WTC11 (cell line): ENCODE results near the gene GPRC6A. TPM values are rescaled to one million over a fixed set of nuclear protein-coding genes. Genes with fewer than 3 reads are reported as not detected.

Experiments used
- ATAC-seq: fragments of 200-7000 bp; cut with Tn5 transposase; 2 replicates; pipeline ENCODE4 v1.10.0; 2021; ENCODE audit warnings: mild to moderate bottlenecking, moderate library complexity
- Bru-seq: library from RNA; stranded (reverse); fragments of 400-500 nt; gene quantifications from one replicate; lab custom pipeline; 2021; lab: Mats Ljungman, UMichigan
- CTCF ChIA-PET: fragments of 300-600 bp; sonication (Branson Sonifier 250); formaldehyde crosslinking; loops from one replicate; lab custom pipeline; 2021; ENCODE audit warnings: antibody characterized with exemption; lab: Charles Lee
- POLR2A ChIA-PET: fragments of 350-600 bp; sonication (Branson Sonifier 250); formaldehyde crosslinking; loops from one replicate; lab custom pipeline; 2021; ENCODE audit warnings: antibody characterized with exemption; lab: Charles Lee
- DNase-seq: peaks from one replicate; pipeline ENCODE4 v3.0.0; 2021; ENCODE audit warnings: low spot score
- H3K27ac Mint-ChIP-seq: 2 replicates; pipeline ENCODE4 v1.8.0; 2021; ENCODE audit warnings: mixed read lengths
- H3K27me3 Mint-ChIP-seq: 2 replicates; pipeline ENCODE4 v1.8.0; 2021; ENCODE audit warnings: low read depth, mild to moderate bottlenecking, moderate library complexity, mixed read lengths
- H3K36me3 Mint-ChIP-seq: 2 replicates; pipeline ENCODE4 v1.8.0; 2021; ENCODE audit warnings: mixed read lengths
- H3K4me1 Mint-ChIP-seq: 2 replicates; pipeline ENCODE4 v1.8.0; 2022; ENCODE audit warnings: mixed read lengths
- H3K4me3 Mint-ChIP-seq: 2 replicates; pipeline ENCODE4 v1.8.0; 2021; ENCODE audit warnings: mild to moderate bottlenecking, moderate library complexity, mixed read lengths
- H3K9me3 Mint-ChIP-seq: 2 replicates; pipeline ENCODE4 v1.8.0; 2021; ENCODE audit warnings: mixed read lengths
- ATF2 ChIP-seq: sonication (generic); formaldehyde crosslinking; IDR thresholded peaks from 2 replicates; pipeline ENCODE4 v1.8.1; 2022; ENCODE audit warnings: low read depth, missing genetic modification reagents, borderline replicate concordance
- ATF3 ChIP-seq: sonication (generic); formaldehyde crosslinking; conservative IDR thresholded peaks from 2 replicates; pipeline ENCODE4 v1.8.1; 2022; ENCODE audit warnings: mild to moderate bottlenecking, missing genetic modification reagents
- CBFB ChIP-seq: sonication (generic); formaldehyde crosslinking; IDR thresholded peaks from 2 replicates; pipeline ENCODE4 v1.8.1; 2022; ENCODE audit warnings: mild to moderate bottlenecking, low read depth, missing genetic modification reagents
- CREB1 ChIP-seq: sonication (generic); formaldehyde crosslinking; IDR thresholded peaks from 2 replicates; pipeline ENCODE4 v1.8.0; 2023; ENCODE audit warnings: mild to moderate bottlenecking, missing genetic modification reagents
- CTCF ChIP-seq: fragments of 200-600 bp; IDR thresholded peaks from 2 replicates; pipeline ENCODE4 v1.8.0; 2022; ENCODE audit warnings: antibody characterized with exemption
- E2F1 ChIP-seq: sonication (generic); formaldehyde crosslinking; IDR thresholded peaks from 2 replicates; pipeline ENCODE4 v1.8.0; 2022; ENCODE audit warnings: mild to moderate bottlenecking, missing genetic modification reagents
- EMX1 ChIP-seq: fragments of 250-450 bp; sonication (Bioruptor Pico); IDR thresholded peaks from 2 replicates; pipeline ENCODE4 v1.8.0; 2021; ENCODE audit warnings: mild to moderate bottlenecking
- ERG ChIP-seq: fragments of 250-450 bp; sonication (Bioruptor Pico); IDR thresholded peaks from 2 replicates; pipeline ENCODE4 v1.8.0; 2021; ENCODE audit warnings: mild to moderate bottlenecking
- ETV6 ChIP-seq: sonication (generic); formaldehyde crosslinking; IDR thresholded peaks from 2 replicates; pipeline ENCODE4 v1.8.1; 2022; ENCODE audit warnings: mild to moderate bottlenecking, missing genetic modification reagents
- FOXP4 ChIP-seq: sonication (generic); formaldehyde crosslinking; IDR thresholded peaks from 2 replicates; pipeline ENCODE4 v1.8.0; 2022; ENCODE audit warnings: mild to moderate bottlenecking, missing genetic modification reagents
- GABPB1 ChIP-seq: sonication (generic); formaldehyde crosslinking; IDR thresholded peaks from 2 replicates; pipeline ENCODE4 v1.8.1; 2023; ENCODE audit warnings: mild to moderate bottlenecking, missing genetic modification reagents
- GRHL2 ChIP-seq: fragments of 250-450 bp; sonication (Bioruptor Pico); IDR thresholded peaks from 2 replicates; pipeline ENCODE4 v1.8.0; 2022; ENCODE audit warnings: mild to moderate bottlenecking, moderate library complexity; ENCODE audit not compliant: insufficient replicate concordance, severe bottlenecking
- HMGA2 ChIP-seq: fragments of 250-450 bp; sonication (Bioruptor Pico); IDR thresholded peaks from 2 replicates; pipeline ENCODE4 v1.4.0; 2021; ENCODE audit warnings: mild to moderate bottlenecking, moderate library complexity
- MYBL2 ChIP-seq: sonication (generic); formaldehyde crosslinking; IDR thresholded peaks from 2 replicates; pipeline ENCODE4 v1.8.1; 2023; ENCODE audit warnings: mild to moderate bottlenecking, moderate library complexity, missing genetic modification reagents
- NR1H2 ChIP-seq: sonication (generic); formaldehyde crosslinking; IDR thresholded peaks from 2 replicates; pipeline ENCODE4 v1.9.0; 2021; ENCODE audit warnings: mild to moderate bottlenecking, moderate library complexity, missing genetic modification reagents
- RELA ChIP-seq: sonication (generic); formaldehyde crosslinking; IDR thresholded peaks from 2 replicates; pipeline ENCODE4 v1.8.1; 2022; ENCODE audit warnings: missing genetic modification reagents, mild to moderate bottlenecking, borderline replicate concordance
- SP1 ChIP-seq: sonication (generic); formaldehyde crosslinking; conservative IDR thresholded peaks from 2 replicates; pipeline ENCODE4 v1.8.1; 2022; ENCODE audit warnings: missing genetic modification reagents
- STAT6 ChIP-seq: sonication (generic); formaldehyde crosslinking; conservative IDR thresholded peaks from 2 replicates; pipeline ENCODE4 v1.8.1; 2023; ENCODE audit warnings: mild to moderate bottlenecking, low read depth, missing genetic modification reagents, moderate library complexity
- TEAD1 ChIP-seq: sonication (generic); formaldehyde crosslinking; IDR thresholded peaks from 2 replicates; pipeline ENCODE4 v1.8.0; 2022; ENCODE audit warnings: mild to moderate bottlenecking, missing genetic modification reagents
- TEAD4 ChIP-seq: sonication (generic); formaldehyde crosslinking; IDR thresholded peaks from 2 replicates; pipeline ENCODE4 v1.8.0; 2022; ENCODE audit warnings: mild to moderate bottlenecking, missing genetic modification reagents
- TP53 ChIP-seq: sonication (generic); formaldehyde crosslinking; IDR thresholded peaks from 2 replicates; pipeline ENCODE4 v1.8.1; 2023; ENCODE audit warnings: mild to moderate bottlenecking, missing genetic modification reagents
- ZNF232 ChIP-seq: sonication (generic); formaldehyde crosslinking; IDR thresholded peaks from 2 replicates; pipeline ENCODE4 v1.8.0; 2022; ENCODE audit warnings: mild to moderate bottlenecking, missing genetic modification reagents
- ZNF263 ChIP-seq: sonication (generic); formaldehyde crosslinking; IDR thresholded peaks from 2 replicates; pipeline ENCODE4 v1.8.1; 2022; ENCODE audit warnings: low read depth, mild to moderate bottlenecking, moderate library complexity, missing genetic modification reagents
- long read RNA-seq, 3 experiments: library from RNA in 1 of 3; library from capped mRNA in 1 of 3; library from polyadenylated mRNA in 1 of 3; unstranded in 2 of 3; stranded (forward) in 1 of 3; transcript quantifications; one replicate each; pipeline ENCODE4 v2.0.0, GENCODE V29; 2021
- total RNA-seq: library from RNA; stranded (reverse); gene quantifications from 3 replicates; pipeline ENCODE4 v1.2.3, GENCODE V29; 2021

GPRC6A gene
- total RNA-seq = 0.17 to 0.25 TPM (median 0.23 TPM) in 3 replicates
- Bru-seq, nascent RNA = percentile 27 among the genes with signal in this experiment
- long read RNA-seq, experiment 1 = 0 reads
- long read RNA-seq, experiment 2 = 0 reads
- long read RNA-seq, experiment 3, partial matches to known transcripts = 0 of 2 reads
- long read RNA-seq, experiment 3, other reads (novel, unspliced or antisense) = 2 of 2 reads

- Mint-ChIP-seq H3K4me1 (peaks cover 28% of the 10 kb centered on the region), H3K4me3 (peak within 1 kb of the TSS; percentile 37), H3K36me3 (peaks cover 16% of the 10 kb centered on the region), H3K27ac (peak within 1 kb of the TSS; percentile 90), H3K27me3 (no peaks in the 10 kb centered on the region), H3K9me3 (peaks cover 27% of the 10 kb centered on the region)
- DNase-seq (no peak), ATAC-seq (no peak; the same call in 1 of the 2 replicates)
- CTCF ChIA-PET = no interaction called here
- TF ChIP-seq RELA (no peak), EMX1 (CRISPR knock-in tag) (no peak), TEAD1 (CRISPR knock-in tag) (no peak), ZNF232 (CRISPR knock-in tag) (no peak), TP53 (CRISPR knock-in tag) (no peak), ERG (CRISPR knock-in tag) (no peak), E2F1 (CRISPR knock-in tag) (no peak), CTCF (no peak), NR1H2 (CRISPR knock-in tag) (no peak), ETV6 (CRISPR knock-in tag) (no peak), CREB1 (CRISPR knock-in tag) (no peak), ATF2 (CRISPR knock-in tag) (no peak), GABPB1 (CRISPR knock-in tag) (no peak)
- POLR2A ChIA-PET = no interaction called here
Measured at GRCh38 chr6:116828983-116829382, at the start of gene GPRC6A. Gene GPRC6A (minus strand): TSS chr6:116829083. CDS start chr6:116829013, 70 bp downstream.

- peak; percentile 29 for ATAC-seq
- Mint-ChIP-seq H3K27ac (no peak overlapping the region), H3K9me3 (peaks cover 8% of the 10 kb centered on the region), H3K27me3 (peaks cover 58% of the 10 kb centered on the region), H3K36me3 (peaks cover 4% of the 10 kb centered on the region; the same call in 1 of the 2 replicates), H3K4me3 (peak overlapping the region; percentile 76), H3K4me1 (peaks cover 9% of the 10 kb centered on the region)
- ChIA-PET CTCF (interaction anchor here (1.0 to 2.0 kb wide), 4 partner anchors 65 to 124 kb away, joined by 3 to 12 read pairs (median 4); partner anchors contain the start of gene FAM162B), POLR2A (no interaction called here)
- no peak for DNase-seq
- no peak for TF ChIP-seq SP1 (CRISPR knock-in tag)
- TF ChIP-seq CBFB (CRISPR knock-in tag) = no peak
- no peak for TF ChIP-seq CTCF
- no peak for TF ChIP-seq MYBL2 (CRISPR knock-in tag)
- TF ChIP-seq TEAD4 (CRISPR knock-in tag) = no peak
- TF ChIP-seq ATF3 = no peak
- TF ChIP-seq FOXP4 (CRISPR knock-in tag) = no peak
- TF ChIP-seq HMGA2 (CRISPR knock-in tag) = no peak
- no peak for TF ChIP-seq STAT6 (CRISPR knock-in tag)
- no peak for TF ChIP-seq ZNF263 (CRISPR knock-in tag)
- no peak for TF ChIP-seq GRHL2
Measured at GRCh38 chr6:116877743-116878142, 48.9 kb upstream of the GPRC6A start.
